Measurements from ENCODE around the gene TCERG1L. TPM values are rescaled to one million over a fixed set of nuclear protein-coding genes. Genes with fewer than 3 reads are reported as not detected.

The TCERG1L gene
- total RNA-seq, 2 donors from 2014 or later = 1.6 to 4.5 TPM

- Histone ChIP-seq H3K4me1 (ENCODE audit: control insufficient read depth, insufficient read depth, low read length) (no peaks in the 10 kb centered on the region), H3K36me3 (ENCODE audit: control insufficient read depth, insufficient read depth, low read length) (no peaks in the 10 kb centered on the region), H3K27ac (ENCODE audit: low read depth, low read length) (no peak overlapping the region), H3K9me3 (ENCODE audit: control insufficient read depth, low read length) (no peaks in the 10 kb centered on the region), H3K9ac (ENCODE audit: extremely low read depth, low read length, poor library complexity, severe bottlenecking) (no peak overlapping the region), H3K27me3 (ENCODE audit: control insufficient read depth, insufficient read depth, low read length, poor library complexity, severe bottlenecking) (no peaks in the 10 kb centered on the region), H3K4me3 (ENCODE audit: low read length) (no peak overlapping the region)
- peak; percentile 26 for DNase-seq
- 89 to 97% methylated on average over 4 to 7 of the region's 7 CpGs for WGBS, 2 experiments (ENCODE audit: insufficient coverage in 1 of 2, insufficient read length in 1 of 2)
- no peak for TF ChIP-seq CTCF (conservative IDR thresholded peaks at IDR 0.05)
- no peaks in the 10 kb centered on the region for H3K36me3 Mint-ChIP-seq (ENCODE audit: low read depth)
- no peak overlapping the region for H3K27ac Mint-ChIP-seq
- no peak overlapping the region for H3K4me3 Mint-ChIP-seq
- no peaks in the 10 kb centered on the region for H3K4me1 Mint-ChIP-seq
- H3K9me3 Mint-ChIP-seq = no peaks in the 10 kb centered on the region
- no peaks in the 10 kb centered on the region for H3K27me3 Mint-ChIP-seq (ENCODE audit: insufficient read depth)
These were observed 112.7 kb downstream of the TCERG1L start for GRCh38 chr10:131198843-131199242.

DNA sequence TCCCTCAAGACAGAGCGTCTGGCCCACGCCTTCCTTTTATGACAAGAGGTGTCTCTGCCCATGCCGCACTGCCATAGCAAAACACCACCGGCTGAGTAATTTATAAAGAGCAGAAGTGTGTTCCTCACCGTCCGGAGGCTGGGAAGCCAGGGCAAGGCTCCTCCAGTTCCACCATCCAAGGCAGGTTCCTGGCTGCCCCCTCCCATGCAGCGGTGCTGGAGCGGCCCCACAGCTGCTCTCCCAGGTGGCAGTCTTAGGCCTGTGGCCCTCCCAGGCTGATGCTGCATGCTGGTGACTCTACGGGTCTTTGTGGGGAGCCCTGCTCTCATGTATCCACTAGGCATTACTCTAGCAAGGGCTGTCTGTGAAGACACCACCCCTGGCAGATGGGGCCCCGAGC is 113.1 kb downstream of the TCERG1L start:
- no peak overlapping the region for H3K27ac Mint-ChIP-seq
- Histone ChIP-seq H3K4me1 (ENCODE audit: control insufficient read depth, insufficient read depth, low read length) (no peaks in the 10 kb centered on the region), H3K27me3 (ENCODE audit: control insufficient read depth, insufficient read depth, low read length, poor library complexity, severe bottlenecking) (no peaks in the 10 kb centered on the region), H3K36me3 (ENCODE audit: control insufficient read depth, insufficient read depth, low read length) (no peaks in the 10 kb centered on the region), H3K4me3 (ENCODE audit: low read length) (no peak overlapping the region), H3K9me3 (ENCODE audit: control insufficient read depth, low read length) (no peaks in the 10 kb centered on the region), H3K27ac (ENCODE audit: low read depth, low read length) (no peak overlapping the region), H3K9ac (ENCODE audit: extremely low read depth, low read length, poor library complexity, severe bottlenecking) (no peak overlapping the region)
- H3K4me3 Mint-ChIP-seq = no peak overlapping the region
- TF ChIP-seq CTCF (conservative IDR thresholded peaks at IDR 0.05) = no peak
- no peaks in the 10 kb centered on the region for H3K36me3 Mint-ChIP-seq (ENCODE audit: low read depth)
- no peaks in the 10 kb centered on the region for H3K9me3 Mint-ChIP-seq
- H3K4me1 Mint-ChIP-seq = no peaks in the 10 kb centered on the region
- no peaks in the 10 kb centered on the region for H3K27me3 Mint-ChIP-seq (ENCODE audit: insufficient read depth)
- WGBS, 2 experiments (ENCODE audit: insufficient coverage in 1 of 2, insufficient read length in 1 of 2) = 86 to 100% methylated on average over 4 to 10 of the region's 10 CpGs
- peak; percentile 20 for DNase-seq

DNA sequence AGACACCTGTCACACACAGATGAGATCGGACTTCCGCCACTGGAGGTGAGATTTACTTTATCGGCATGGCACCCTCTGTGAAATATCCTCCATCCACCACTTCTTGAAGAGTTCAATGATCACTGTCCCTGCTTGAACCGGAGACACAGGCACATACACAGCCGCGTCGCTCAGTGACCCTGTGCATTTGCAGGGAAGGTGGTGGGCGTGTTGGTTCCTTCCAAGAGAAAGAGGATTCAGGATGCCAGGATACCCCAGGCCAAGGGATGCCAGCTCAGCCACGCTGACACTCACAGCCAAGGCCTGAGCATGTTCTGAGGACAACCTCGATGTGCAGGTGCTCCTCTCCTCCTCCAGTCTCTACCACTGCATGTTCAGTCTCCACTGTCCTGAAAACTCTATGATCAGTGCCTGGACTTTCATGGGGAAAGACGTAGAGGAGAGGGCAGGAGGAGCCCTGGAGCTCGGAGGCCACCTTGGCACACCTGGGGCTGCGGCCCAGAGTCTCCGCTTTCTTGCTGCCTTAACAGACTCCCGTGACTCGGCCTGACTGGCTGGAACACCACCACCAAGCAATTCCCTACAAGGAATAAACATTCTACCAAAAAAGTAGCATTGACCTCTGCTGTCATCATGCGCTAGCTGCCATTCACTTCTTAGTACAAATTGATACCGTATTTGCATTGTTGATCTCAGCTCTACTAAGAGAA is 115.2 kb downstream of the TCERG1L start:
- Mint-ChIP-seq H3K4me1 (no peaks in the 10 kb centered on the region), H3K27ac (no peak overlapping the region), H3K36me3 (ENCODE audit: low read depth) (no peaks in the 10 kb centered on the region), H3K9me3 (no peaks in the 10 kb centered on the region), H3K4me3 (no peak overlapping the region), H3K27me3 (ENCODE audit: insufficient read depth) (no peaks in the 10 kb centered on the region)
- Histone ChIP-seq H3K27me3 (ENCODE audit: control insufficient read depth, insufficient read depth, low read length, poor library complexity, severe bottlenecking) (no peaks in the 10 kb centered on the region), H3K36me3 (ENCODE audit: control insufficient read depth, insufficient read depth, low read length) (no peaks in the 10 kb centered on the region), H3K9me3 (ENCODE audit: control insufficient read depth, low read length) (no peaks in the 10 kb centered on the region), H3K4me1 (ENCODE audit: control insufficient read depth, insufficient read depth, low read length) (no peaks in the 10 kb centered on the region), H3K9ac (ENCODE audit: extremely low read depth, low read length, poor library complexity, severe bottlenecking) (no peak overlapping the region), H3K4me3 (ENCODE audit: low read length) (no peak overlapping the region), H3K27ac (ENCODE audit: low read depth, low read length) (no peak overlapping the region)
- no peak for DNase-seq
- TF ChIP-seq CTCF (conservative IDR thresholded peaks at IDR 0.05) = no peak
- WGBS, 2 experiments (ENCODE audit: insufficient coverage in 1 of 2, insufficient read length in 1 of 2) = 86 to 91% methylated on average over 6 to 18 of the region's 18 CpGs

All from endodermal cell (in vitro differentiated cells).